Keratinocyte (primary cell): ENCODE measurements around the gene MEF2A.

ENCODE experiments used
- CTCF ChIP-seq, 3 experiments: IDR thresholded peaks in 1 of 3; conservative IDR thresholded peaks in 1 of 3; optimal IDR thresholded peaks in 1 of 3; 2 replicates in 2 of 3; 3 replicates in 1 of 3; pipeline versions ENCODE3 to v1.5.1; 2011; ENCODE audit warnings: low read length in 3 of 3, mild to moderate bottlenecking in 3 of 3, moderate library complexity in 2 of 3, control low read depth in 1 of 3, inconsistent platforms in 1 of 3; ENCODE audit not compliant: insufficient read depth in 2 of 3; ENCODE audit errors: extremely low read depth in 1 of 3
- EZH2 ChIP-seq: IDR thresholded peaks from one replicate; pipeline ENCODE4 v1.6.1; 2012; ENCODE audit warnings: inconsistent platforms, mild to moderate bottlenecking, low read length, moderate library complexity

DNA sequence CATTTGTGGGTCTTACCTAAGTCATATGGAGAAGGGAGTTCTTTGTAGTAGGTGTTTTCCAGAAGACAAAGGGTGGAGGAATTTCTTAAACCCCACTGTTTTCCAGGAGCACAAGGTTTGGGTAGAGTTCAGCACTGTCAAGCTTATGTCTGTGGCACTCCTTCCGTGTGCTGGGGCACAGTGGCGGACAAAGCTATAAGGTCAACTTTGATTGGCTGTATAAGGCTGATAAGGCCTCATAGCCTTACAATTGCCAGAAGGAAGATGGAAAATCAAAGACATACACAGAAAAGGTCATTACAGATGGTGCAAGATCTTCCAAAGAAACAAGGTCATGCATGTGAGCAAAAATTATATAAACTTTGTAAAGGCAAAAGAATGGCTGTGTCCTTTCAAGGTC lies 170.9 kb downstream of the MEF2A start:
- TF ChIP-seq EZH2 = no peak
- no peak for TF ChIP-seq CTCF (optimal IDR thresholded peaks at IDR 0.05 in 1 of 3, IDR thresholded peaks at IDR 0.05 in 1 of 3, conservative IDR thresholded peaks at IDR 0.05 in 1 of 3; ENCODE audit: extremely low read depth in 1 of 3, insufficient read depth in 2 of 3, low read length in 3 of 3)
